IPS-NIHi7 (cell line): ENCODE measurements around the gene PDCD1.

Source experiments
- DNase-seq: peaks from one replicate; pipeline ENCODE4 v3.0.0; 2012; ENCODE audit warnings: mixed read lengths; ENCODE audit errors: extremely low spot score

PDCD1 gene

DNA sequence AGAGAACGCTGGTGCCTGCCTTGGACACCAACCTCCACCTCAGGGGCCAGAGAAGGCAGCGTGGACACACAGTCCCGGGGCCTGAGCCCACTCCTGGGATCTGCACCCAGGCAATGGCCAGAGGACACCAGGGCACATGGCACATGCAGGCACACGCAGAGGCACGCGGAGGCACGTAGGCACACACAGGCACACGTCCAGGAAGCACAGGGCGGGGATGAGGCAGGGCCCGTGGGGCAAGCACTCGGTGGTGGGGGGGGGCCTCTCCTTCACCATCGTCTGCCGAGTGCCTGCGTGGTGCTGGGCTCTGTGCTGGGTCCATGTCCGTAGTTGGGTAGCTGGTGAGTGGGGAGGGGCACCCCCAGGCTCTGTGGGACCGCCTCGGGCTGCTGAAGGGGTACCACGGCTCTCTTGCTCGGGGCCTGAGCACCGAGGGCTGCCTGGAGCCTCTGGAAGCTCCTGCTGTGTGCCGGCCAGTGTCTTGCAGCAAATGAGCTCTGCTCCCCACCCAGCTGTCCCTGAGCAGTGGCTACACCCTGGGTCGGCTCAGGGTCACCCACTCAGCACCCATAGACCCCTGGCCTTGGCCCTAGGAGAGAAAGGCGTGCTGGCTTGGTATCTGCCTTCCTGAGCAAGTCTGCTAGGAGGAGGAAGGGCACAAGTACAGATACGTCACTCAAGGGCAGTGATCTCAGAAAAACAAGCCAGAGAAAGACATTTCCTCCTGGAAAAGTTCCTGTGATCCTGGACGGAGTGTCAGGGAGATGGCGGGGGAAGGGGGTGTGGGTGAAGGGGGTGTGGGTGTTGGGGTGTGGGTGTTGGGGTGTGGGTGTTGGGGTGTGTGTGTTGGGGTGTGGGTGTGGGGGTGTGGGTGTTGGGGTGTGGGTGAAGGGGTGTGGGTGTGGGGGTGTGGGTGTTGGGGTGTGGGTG lies 37.3 kb upstream of the PDCD1 start:
- no peak for DNase-seq

DNA sequence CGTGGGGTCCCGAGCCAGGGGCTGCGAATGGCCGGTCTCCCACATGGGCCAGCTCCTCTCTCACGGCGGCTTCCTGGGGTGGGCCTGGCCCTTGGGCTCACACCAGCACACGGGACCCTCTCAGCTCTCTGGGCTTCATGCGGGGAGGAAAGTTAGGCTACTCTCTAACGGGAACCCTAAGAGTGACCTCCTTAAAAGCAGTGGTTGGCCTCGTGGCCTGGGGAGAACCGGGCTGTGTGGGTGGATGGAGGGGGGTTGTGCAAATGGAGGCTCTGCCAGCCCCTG lies 36.7 kb upstream of the PDCD1 start:
- no peak for DNase-seq

DNA sequence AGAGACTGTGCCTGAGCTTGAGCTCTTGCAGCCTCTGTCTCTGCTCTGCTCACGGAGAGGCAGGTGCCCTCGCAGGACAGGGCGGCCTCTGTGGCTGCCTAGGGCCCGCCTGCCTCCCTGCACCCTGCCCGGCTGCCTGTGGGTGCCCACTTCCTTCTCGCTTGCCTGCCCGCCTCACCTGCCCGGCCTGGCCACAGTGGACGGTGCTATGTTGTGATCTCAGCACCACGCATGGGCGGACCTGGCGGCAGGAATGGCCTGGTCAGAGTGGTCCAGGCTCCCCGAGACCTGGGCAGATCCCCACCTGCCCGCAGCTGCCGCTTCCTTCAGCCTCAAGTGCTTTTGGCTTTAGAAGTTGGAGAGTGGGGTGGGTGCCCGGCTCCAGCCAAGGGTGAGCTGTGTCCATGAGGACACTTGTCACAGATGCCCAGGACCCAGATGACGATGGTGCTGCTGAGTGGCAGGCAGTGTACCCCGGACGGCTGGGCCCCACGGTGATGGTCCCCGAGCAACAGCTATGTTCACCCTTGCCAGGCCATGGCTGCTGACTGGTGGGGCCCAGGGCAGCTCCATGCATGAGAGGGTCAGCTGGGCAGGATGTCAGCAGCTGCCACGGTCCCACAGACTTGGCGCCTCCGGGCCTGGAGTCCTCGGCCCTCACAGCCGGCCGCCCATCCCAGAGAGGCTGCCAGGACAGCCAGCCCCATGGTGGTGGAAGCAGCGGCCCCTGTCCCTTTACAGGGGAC lies 36.2 kb upstream of the PDCD1 start:
- no peak for DNase-seq

DNA sequence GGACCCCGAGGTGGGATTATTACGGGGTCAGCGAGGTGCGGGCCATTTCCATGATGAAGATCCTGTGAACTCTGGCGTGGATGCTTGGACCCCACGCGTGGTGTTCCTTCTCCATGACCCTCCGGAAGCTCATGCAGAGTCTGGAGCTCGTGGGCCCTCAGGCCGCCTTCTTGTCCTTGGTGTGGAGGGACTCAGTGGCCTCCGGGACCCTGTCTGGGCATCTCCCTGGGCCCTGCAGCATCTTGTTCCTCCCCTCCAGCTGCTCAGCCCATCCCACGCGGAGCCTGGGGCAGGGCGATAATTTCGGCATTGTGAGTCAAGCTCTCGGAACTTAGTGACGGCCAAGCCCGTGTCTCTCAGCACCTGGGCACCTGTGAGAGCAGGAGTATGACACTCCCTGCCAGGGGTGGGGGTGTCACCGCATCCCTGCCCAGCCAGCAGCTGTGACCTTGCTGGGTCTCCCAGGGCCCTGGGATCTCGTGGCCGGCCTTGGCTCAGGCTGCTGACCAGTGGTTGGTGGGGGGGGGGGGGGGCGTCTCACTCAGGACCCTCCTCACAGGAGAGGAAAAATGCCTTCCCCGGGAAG lies 35.5 kb upstream of the PDCD1 start:
- DNase-seq, result no peak

DNA sequence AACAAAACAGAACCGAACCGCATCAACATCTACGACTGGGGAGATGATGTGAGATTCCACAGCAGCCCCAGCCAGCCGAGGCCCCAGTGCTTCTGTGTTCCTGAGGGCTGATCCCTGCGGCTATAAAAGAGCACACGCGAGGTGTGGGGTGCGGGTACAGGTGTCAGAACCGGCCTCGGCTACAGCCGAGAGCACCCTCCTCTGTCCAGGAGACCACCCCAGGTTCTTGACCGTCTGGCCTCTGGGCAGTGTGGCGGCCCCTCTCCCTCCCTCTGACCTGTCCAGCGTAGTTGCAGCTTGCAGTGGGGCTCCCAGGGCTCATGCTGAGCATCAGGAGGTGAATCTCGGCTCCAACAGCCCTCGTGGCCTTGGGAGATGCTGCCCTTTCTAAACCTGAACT lies 34.6 kb upstream of the PDCD1 start:
- DNase-seq, result no peak

DNA sequence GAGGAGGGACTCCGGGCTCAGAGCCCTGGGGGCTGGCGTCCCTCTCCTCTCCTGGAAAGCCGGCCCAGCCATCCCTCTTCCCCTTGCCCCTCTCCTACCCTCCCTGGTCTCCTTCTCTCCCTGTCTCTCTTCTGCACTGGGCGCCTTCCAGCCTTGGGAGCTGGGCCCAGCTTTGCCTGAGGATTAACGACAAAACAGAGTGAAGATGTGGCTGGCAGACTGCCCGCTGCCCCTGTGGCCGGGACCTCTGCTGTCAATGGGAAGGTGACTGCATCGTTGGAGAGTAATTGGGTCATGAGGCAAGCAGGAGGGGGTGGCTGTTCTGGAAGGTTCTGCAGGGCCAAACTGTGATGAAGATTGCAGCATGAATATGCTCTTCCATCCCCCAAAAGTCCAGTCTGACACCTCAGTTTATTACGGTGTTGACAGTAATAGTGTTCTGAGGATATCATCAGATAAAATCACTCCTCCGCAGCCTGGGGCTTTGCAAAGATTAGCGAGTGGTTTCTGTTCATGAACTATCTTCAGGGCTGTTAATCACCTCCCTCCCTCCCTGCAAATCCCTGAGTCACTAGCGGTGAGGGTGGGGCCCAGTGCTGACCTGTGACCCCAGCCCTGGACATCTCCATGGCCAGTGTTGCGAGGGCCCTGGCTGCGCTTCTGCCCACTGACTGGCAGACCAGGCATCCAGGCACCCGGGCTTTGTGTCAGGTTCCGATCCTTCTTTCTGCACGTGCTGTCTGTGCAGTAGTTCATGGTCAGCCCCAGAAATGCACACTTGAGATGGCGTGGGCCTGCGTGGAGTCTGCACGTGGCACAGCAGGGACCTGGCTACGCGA lies 33.8 kb upstream of the PDCD1 start:
- DNase-seq, result no peak

DNA sequence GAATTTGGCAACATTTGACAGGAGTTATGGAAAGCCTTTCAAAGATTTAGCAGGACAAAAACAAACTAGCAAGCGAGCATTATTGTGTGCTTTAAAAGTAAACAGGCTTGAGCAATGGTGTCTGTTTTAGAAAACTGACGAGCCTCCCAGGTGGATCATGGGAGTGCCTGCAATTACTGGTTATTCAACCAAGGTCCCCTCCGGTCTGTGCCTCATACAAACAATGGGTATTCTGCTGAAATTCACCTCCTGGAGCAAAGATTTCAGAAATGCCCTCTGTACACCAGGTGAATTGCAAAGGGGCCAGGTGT lies 33.2 kb upstream of the PDCD1 start:
- DNase-seq, result no peak

DNA sequence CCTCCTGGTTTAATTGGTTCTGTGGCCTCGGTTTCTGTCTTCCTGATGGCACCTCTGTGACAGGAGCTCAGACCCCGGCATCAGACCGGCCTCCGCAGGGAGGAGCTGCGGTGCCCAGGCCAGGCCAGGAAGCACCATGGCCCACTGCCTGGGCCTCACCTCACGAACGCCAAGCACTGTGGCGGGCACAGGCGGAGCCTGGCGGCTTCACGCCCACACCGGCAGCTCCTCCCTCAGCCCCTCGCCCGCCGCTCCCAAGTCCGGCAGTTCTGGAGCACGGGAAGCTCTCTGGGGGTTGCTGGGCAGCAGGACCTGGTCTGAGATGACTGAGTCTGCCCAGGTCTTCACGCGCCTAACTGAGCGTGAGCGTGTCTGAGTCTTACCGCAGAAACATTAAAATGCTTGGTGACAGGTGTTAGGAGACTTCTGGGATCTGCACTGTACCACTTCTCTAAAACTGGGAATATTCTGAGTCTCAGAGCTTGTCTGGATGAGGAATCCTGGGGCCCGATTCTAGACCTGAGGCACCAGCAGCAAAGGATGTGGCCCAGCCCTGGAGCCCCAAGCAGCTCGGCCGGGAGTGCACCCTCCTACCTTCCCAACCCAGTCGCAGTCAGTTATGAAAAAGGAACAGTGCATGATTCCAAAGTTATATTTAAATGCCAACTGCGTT lies 32.8 kb upstream of the PDCD1 start:
- DNase-seq, result no peak

DNA sequence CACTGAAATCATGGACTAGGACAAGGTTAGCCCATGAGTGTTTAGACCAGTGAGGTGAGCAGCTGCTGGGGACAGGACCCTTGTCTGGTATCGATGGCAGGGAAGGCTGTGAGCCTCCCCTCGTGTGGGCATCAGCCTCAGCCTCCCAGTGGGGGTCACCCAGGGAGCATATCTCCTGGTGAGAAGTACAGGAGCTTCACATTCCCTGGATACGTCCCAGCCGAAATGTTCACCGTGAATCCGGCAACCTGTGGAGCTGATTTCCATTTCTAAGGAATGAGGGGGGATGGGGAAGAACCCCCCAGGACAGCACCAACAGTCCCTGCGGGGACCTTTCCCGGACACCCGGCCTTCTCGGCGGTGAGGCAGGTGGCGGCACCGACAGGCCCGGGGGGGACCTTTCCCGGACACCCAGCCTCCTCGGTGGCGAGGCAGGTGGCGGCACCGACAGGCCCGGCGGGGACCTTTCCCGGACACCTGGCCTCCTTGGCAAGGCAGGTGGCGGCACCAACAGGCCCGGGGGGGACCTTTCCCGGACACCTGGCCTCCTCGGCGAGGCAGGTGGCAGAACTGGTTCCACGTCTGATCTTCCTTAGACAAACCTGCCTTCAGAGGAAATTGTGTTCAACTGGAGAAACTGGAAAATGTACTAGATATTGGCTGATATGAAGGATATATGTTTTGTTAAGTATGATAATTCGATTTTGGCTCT lies 32.0 kb upstream of the PDCD1 start:
- no peak for DNase-seq

DNA sequence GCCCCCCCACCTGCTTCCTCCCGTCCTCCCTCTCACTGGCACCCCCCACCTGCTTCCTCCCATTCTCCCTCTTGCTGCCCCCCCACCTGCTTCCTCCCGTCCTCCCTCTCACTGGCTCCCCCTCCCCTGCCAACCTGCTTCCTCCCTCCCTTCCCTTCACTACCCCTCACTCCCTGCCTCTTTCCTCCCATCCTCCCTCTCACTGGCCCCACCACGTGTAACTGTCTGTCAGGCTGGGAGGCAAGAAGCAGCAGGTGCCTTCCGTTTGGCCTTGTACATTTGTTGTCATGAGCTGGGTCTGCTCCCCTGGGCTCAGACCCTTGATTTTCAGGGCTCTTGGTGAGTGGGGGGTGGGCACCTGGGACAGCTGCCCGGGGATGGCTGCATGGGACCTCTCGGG lies 29.9 kb upstream of the PDCD1 start:
- no peak for DNase-seq

DNA sequence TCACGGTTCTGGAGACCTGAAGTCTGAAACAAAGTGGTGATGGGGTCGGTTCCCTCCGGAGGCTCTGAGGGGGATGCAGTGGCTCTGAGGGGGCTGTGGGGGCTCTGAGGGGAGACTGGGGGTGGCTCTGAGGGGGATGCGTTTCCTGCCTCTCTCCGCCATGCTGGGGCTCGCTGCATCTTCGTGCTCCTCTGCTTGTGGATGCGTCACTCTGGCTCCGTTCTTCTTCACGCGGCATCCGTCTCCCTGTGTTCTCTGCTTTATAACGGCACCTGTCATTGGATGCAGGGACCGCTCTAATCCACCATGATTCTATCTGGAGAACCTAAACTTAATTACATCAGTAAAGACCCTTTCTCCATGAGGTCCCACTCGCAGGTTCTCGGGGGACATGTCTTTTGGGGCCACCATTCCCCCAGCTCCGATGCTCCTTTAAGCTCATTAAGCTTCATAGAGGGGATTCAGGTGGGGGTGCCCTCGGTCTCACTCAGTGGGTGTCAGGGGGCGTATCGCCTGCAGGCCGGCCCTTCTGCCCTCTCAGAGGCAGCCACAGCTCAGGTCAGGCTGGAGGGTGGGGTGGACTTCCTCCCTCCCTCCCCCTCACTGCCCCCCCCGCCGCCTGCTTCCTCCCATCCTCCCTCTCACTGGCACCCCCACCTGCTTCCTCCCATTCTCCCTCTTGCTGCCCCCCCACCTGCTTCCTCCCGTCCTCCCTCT lies 29.3 kb upstream of the PDCD1 start:
- DNase-seq, result no peak

DNA sequence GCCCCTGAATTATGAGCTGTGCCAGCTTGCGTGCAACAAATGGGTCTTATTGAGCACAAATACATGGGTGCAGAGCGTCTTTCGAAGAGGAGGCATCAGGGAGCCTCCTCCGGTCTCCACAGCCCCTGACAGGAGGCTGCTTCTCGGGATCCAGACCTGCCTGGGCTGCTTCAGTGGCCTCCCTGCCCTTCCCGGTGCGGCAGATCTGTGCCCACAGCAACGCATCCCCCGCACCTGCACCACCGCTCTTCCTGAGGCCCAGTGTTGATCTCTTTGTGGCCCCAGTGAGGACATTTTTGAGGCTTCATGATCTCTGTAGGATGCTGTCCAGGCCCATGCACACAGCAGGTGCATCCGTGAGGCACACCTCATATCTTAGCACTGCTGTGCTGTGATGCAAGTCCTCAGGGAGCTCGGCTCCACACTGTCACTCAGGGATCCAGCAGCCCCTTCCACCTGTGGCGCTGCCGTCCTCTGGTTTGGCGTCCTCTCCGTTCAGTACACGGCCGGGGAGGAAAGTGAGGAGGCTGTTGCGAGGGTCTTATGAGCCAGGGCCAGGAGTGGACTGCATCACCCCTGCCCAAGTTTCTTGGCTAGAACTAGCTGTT lies 28.2 kb upstream of the PDCD1 start:
- DNase-seq, result no peak

DNA sequence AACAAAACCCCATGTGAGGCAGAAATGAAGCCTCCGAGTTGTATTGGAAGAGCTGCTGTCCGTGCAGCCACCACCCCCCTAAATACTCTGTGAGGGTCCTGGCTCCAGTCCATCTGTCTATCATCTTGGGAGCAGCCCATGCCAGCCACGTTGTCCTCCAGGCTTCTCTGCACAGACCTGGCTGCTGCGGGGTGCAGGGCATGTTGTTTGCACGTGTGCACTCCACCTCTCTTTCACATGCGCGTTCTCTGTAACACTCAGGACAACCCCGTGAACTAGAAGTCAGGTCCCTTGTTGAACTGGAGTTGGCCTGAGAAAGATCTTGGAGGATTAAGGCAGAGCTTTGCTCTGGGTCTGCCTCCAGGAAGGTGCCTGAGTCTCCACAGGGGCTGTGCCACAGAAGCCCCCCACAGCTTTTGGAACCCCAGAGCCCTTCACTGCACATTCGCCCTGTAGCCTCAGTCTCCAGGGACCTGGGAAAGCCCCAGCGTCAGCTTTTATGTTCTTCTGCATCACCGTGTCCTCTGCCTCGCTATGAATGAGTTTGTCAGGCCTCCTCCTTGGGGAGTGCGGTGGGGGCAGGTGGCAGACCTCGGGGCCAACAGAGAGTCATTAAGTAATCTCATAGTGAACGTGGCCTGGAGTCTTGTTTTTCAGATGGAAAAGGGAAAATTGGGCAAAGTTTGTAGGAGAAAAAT lies 27.4 kb upstream of the PDCD1 start:
- no peak for DNase-seq

DNA sequence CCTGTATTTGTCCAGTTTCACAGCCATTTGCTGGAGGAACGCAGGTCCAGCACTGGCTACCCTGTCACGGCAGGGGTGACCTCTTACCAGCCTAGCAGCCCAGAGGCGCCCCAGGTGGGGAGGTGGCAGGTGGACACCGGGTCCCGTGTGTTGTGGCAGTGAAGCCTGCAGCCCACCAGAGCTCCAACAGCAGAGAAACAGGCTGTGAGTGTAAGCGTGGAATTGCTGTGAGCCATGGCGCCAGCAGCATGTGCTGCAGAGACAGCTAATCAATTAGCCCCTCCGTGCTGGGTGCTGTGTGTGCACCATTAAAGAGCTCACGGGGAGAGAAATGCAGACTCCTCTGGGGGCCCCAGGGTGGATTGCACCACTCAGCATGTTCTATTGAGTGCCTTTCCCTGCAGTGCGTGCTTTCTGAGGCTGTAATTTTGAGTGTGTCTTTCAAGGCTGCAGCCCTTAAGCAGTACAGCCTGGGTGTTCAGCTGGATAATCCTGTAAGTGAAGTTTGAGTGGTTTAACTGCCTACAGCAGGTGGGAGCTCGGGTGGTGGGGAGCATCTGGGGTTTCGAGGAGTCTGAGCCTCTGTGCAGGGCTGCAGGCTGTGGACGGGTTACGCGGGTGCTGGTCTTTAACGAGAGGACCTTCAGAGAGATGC lies 26.7 kb upstream of the PDCD1 start:
- no peak for DNase-seq

DNA sequence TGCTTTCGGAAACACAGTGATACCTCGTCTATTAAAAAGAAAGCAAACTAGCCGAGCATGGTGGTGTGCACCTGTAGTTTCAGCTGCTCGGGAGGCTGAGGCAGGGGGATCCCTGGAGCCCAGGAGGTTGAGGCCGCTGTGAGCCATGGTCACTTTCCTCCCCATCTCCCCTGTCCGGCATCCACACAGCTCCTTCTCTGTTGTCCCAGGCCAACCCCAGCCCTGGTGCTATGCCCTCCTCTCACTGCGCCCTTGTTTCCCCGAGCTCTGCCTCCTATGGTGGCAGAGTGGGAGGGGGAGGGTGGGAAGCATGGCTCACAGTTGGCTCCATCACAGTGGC lies 26.2 kb upstream of the PDCD1 start:
- DNase-seq, result no peak

DNA sequence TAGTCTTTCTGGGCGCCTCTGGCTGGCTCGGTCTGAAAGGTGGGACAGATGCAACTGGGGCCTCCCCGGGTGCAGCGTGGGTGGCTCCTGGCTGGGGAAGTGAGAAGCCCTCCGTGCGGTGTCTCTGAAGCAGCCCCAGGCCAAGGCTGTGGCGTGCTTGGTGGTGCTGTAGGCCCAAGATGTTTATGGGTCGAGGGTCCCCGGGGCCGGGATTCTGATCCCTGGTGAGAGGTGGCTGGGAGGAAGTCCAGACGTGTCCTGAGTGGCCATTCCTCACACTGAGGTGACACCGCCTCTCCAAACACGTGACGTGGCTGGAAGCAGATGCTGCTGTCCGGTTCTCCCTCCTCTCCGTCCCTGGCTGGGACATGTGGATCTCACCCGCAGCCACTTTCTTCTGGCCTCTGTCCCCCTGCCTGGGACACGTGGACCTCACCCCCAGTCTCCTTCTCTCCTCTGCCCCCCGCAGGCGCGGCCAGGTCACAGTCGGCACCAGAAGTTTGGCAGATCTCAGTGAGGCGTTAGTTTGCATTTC lies 23.5 kb upstream of the PDCD1 start:
- no peak for DNase-seq

DNA sequence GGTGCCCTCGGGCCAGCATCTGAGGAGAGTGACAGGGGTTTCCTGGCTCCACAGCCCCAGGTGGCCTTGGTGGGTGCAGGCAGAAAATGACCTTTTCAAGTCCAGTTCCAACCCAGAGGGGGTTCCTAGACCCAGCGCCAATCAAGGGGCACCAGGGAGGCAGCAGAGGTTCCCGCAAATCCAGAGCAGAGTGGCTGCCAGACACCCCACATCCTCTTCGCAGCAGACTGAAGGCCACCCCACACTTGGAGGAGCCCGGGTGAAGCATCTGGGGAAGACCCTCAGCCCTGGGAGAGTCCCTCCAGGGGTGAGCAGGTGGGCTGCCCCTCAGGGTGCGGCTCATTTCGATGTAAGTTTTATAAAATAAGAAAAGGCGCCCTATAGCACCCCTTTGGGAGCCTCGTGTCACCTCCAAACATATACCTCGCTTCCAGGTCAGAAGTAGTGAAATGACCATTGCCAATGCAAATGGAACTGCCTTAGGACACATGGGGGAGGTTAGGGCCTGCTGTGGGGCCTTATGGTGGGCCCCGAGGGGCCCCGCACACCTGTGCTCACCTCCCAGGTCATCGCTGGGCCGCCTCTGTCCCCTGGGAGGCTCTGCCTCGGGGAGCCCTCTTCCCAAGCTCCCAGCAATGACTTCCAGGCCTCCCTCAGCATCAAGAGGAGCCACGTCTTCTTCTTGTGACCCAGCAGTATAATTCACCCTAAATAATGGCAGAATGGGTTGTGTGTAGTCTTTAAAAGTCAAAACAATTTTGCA lies 21.8 kb upstream of the PDCD1 start:
- no peak for DNase-seq

DNA sequence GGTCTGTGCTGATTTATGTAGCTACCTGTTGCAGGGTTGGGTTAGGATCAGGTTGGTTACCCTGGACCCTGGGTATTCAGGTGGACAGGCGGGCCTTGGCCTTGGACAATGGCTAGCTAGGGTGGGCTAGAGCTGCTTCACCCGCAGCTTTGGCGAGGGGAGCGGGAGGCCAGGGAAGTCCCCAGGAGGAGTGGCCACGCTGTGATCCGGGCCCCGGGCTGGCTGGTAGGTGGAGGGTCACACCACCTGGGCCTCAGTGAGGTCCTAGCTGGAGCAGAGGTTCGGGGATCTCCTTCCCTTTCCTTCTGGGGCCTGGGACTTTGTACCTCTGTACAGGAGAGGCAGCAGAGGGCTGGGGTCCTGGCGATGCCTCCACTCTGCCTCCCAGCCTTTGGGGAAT lies 20.6 kb upstream of the PDCD1 start:
- DNase-seq, result no peak
